Measurements from ENCODE around the gene LMBR1. TPM values are rescaled to one million over a fixed set of nuclear protein-coding genes. Genes with fewer than 3 reads are reported as not detected.

Gene LMBR1
- total and polyA plus RNA-seq, 2 of the 4 experiments (the other 2 are of a cell fraction), result 11.9 to 19.9 TPM

- no peak overlapping the region for H2BK20ac ChIP-seq (ENCODE audit: low read depth, low read length)
- H3K18ac ChIP-seq (ENCODE audit: low read depth, low read length), result no peak overlapping the region
- WGBS, 2 experiments (ENCODE audit: extremely low coverage in 2 of 2, insufficient read length in 1 of 2), result no CpG with 5 or more reads among the region's 7 CpGs
- CTCF ChIA-PET, result no interaction called here
- no peak overlapping the region for H3K56ac ChIP-seq (ENCODE audit: extremely low read depth, insufficient read depth, low read length)
- H3K4me2 ChIP-seq (ENCODE audit: low read depth, low read length), result no peak overlapping the region
- H3K9me3 ChIP-seq (ENCODE audit: control insufficient read depth, insufficient read depth, low read length), result no peaks in the 10 kb centered on the region
- in situ Hi-C loops (cut with MboI; ENCODE audit: low sequenced_read_pairs) (no loop called here), intact Hi-C loops (cut with micrococcal nuclease) (no loop called here), dilution Hi-C loops (cut with HindIII; ENCODE audit: low sequenced_read_pairs, unreplicated experiment) (no loop called here)
- H3K4ac ChIP-seq (ENCODE audit: low read depth, low read length), result no peak overlapping the region
- DNase-seq (no peak), ATAC-seq (ENCODE audit: low read depth) (no peak)
- no peaks in the 10 kb centered on the region for H3K27me3 ChIP-seq (ENCODE audit: control insufficient read depth, insufficient read depth, low read length)
- H2AK5ac ChIP-seq (ENCODE audit: low read depth, low read length), result no peak overlapping the region
- POLR2A ChIA-PET (ENCODE audit: unreplicated experiment), result no interaction called here
- peaks cover 4% of the 10 kb centered on the region for H3K9me1 ChIP-seq (ENCODE audit: insufficient read depth, low read length)
- no TSS peak for BruUV-seq (replicated peaks)
- no peak overlapping the region for H2AFZ ChIP-seq (replicated peaks; ENCODE audit: low read length, poor library complexity)
- no peaks in the 10 kb centered on the region; the same call in 1 of the 2 replicates for H3K4me1 ChIP-seq (ENCODE audit: control insufficient read depth, insufficient read depth, low read length)
- no peak overlapping the region for H3K27ac ChIP-seq (ENCODE audit: insufficient read depth, low read length)
- H4K5ac ChIP-seq (ENCODE audit: low read depth, low read length), result no peak overlapping the region
- no peak overlapping the region for H3K23ac ChIP-seq (ENCODE audit: low read depth, low read length)
- no peak overlapping the region for H2BK120ac ChIP-seq (ENCODE audit: low read depth, low read length)
- H3K14ac ChIP-seq (replicated peaks; ENCODE audit: low read depth, low read length), result no peak overlapping the region
- TF ChIP-seq USF2 (IDR thresholded peaks at IDR 0.05; ENCODE audit: low read depth, low read length) (no peak), MAFK (IDR thresholded peaks at IDR 0.05; ENCODE audit: low read depth, low read length) (no peak), RFX5 (IDR thresholded peaks at IDR 0.05; ENCODE audit: low read depth, low read length) (no peak), RAD21 (IDR thresholded peaks at IDR 0.05; ENCODE audit: low read length) (no peak), NFE2L2 (IDR thresholded peaks at IDR 0.05; ENCODE audit: low read depth, low read length) (no peak), CEBPB (IDR thresholded peaks at IDR 0.05; ENCODE audit: low read depth, low read length) (no peak), ELK1 (IDR thresholded peaks at IDR 0.05; ENCODE audit: borderline replicate concordance, low read depth, low read length) (no peak)
- no peak overlapping the region for H3K4me3 ChIP-seq (ENCODE audit: insufficient read depth, low read depth, low read length)
- no peak overlapping the region for H4K8ac ChIP-seq (ENCODE audit: low read depth in 2 of 2, low read length in 2 of 2)
- no peak overlapping the region for H4K91ac ChIP-seq (ENCODE audit: insufficient read depth, low read depth, low read length)
- H3K36me3 ChIP-seq (ENCODE audit: control insufficient read depth, insufficient read depth, low read length), result no peaks in the 10 kb centered on the region
- no peak overlapping the region for H3K9ac ChIP-seq (ENCODE audit: low read depth, low read length)
- no peaks in the 10 kb centered on the region for H4K20me1 ChIP-seq (ENCODE audit: insufficient read depth, low read length)
- no peak overlapping the region for H2BK5ac ChIP-seq (ENCODE audit: low read depth, low read length, poor library complexity, severe bottlenecking)
- no peak overlapping the region for H2AK9ac ChIP-seq (replicated peaks; ENCODE audit: low read depth, low read length, poor library complexity)
- H2BK15ac ChIP-seq (ENCODE audit: low read depth, low read length), result no peak overlapping the region
- H3K79me1 ChIP-seq (ENCODE audit: low read depth in 1 of 2, low read length in 2 of 2), result no peaks in the 10 kb centered on the region
Measured at GRCh38 chr7:156656598-156656997, 236.4 kb downstream of the LMBR1 start.

All from IMR-90 (cell line).